GM12892 (cell line): ENCODE results near the gene ASTN2.

Experiments
- POLR2A ChIP-seq: IDR thresholded peaks from 2 replicates; pipeline ENCODE4 v1.6.1; 2011; ENCODE audit warnings: low read depth, low read length, control low read depth
- POLR2AphosphoS5 ChIP-seq: IDR thresholded peaks from 2 replicates; pipeline ENCODE4 v1.6.1; 2011; ENCODE audit warnings: low read depth, low read length, control low read depth
- TAF1 ChIP-seq: IDR thresholded peaks from 2 replicates; pipeline ENCODE4 v1.6.1; 2011; ENCODE audit warnings: low read depth, mild to moderate bottlenecking, control low read depth, low read length, borderline replicate concordance

- TF ChIP-seq POLR2A (no peak), POLR2AphosphoS5 (no peak), TAF1 (no peak)
Measured at GRCh38 chr9:117075636-117076035, 339.2 kb downstream of the ASTN2 start.
